Lung (tissue), 16 donors: ENCODE measurements around the gene FNTB. TPM values are rescaled to one million over a fixed set of nuclear protein-coding genes. Genes with fewer than 3 reads are reported as not detected.

Experiments used
- ATAC-seq: fragments of 200-7000 bp; cut with Tn5 transposase; one replicate; pipeline ENCODE4 v1.9.1; 2020; ENCODE audit warnings: moderate number of reproducible peaks; ENCODE audit not compliant: insufficient read depth, low FRiP score
- DNase-seq, 3 donors: peaks; one replicate each; pipeline ENCODE4 v3.0.0-alpha.2; 2013 to 2017
- H3K27ac ChIP-seq, 2 donors: one replicate each; pipeline ENCODE4 v1.5.1; 2013; ENCODE audit warnings: mild to moderate bottlenecking in 2 of 2, moderate library complexity in 2 of 2, control low read depth in 1 of 2, inconsistent platforms in 1 of 2, low read depth in 1 of 2, low read length in 1 of 2
- H3K27me3 ChIP-seq, 3 donors: one replicate each; pipeline ENCODE4 v1.5.1; 2013; ENCODE audit warnings: low read length in 2 of 3; ENCODE audit not compliant: control insufficient read depth in 3 of 3, insufficient read depth in 3 of 3
- H3K36me3 ChIP-seq, 4 donors: one replicate each; pipeline ENCODE4 v1.5.1; 2013; ENCODE audit warnings: low read length in 4 of 4, mild to moderate bottlenecking in 1 of 4, moderate library complexity in 1 of 4; ENCODE audit not compliant: control insufficient read depth in 4 of 4, insufficient read depth in 4 of 4
- H3K4me1 ChIP-seq, 5 donors: one replicate each; pipeline ENCODE4 v1.5.1; 2013; ENCODE audit warnings: low read length in 5 of 5, mild to moderate bottlenecking in 2 of 5, moderate library complexity in 1 of 5; ENCODE audit not compliant: control insufficient read depth in 5 of 5, insufficient read depth in 5 of 5
- H3K4me3 ChIP-seq: one replicate; pipeline ENCODE4 v1.5.1; 2013; ENCODE audit warnings: mild to moderate bottlenecking, control low read depth, moderate library complexity
- H3K9ac ChIP-seq, 2 donors: one replicate each; pipeline ENCODE4 v1.5.1; 2013; ENCODE audit warnings: low read length in 2 of 2, control low read depth in 1 of 2; ENCODE audit not compliant: insufficient read depth in 1 of 2
- H3K9me3 ChIP-seq, 4 donors: one replicate each; pipeline ENCODE4 v1.5.1; 2013; ENCODE audit warnings: low read length in 3 of 4, mild to moderate bottlenecking in 1 of 4, moderate library complexity in 1 of 4; ENCODE audit not compliant: control insufficient read depth in 4 of 4, insufficient read depth in 3 of 4
- WGBS, 2 donors: extraction: QIAGEN DNeasy Blood & Tissue Kit; methylation state at CpG; one replicate each; pipeline ENCODE4 v1.1.7; 2013; 5-methylcytosine and 5-hydroxymethylcytosine counted together
- long read RNA-seq, 5 donors: transcript quantifications; one replicate each; lab custom pipeline, GENCODE V29; 2026
- polyA plus RNA-seq, 2 donors: library from polyadenylated mRNA; stranded (reverse); fragments of 200-250 nt; gene quantifications; one replicate each; pipeline ENCODE4 v1.2.1, GENCODE V29; 2013
- total RNA-seq, 2 donors: library from RNA; depleted of rRNA in 1 of 2; stranded (reverse); fragments of >200 nt in 1 of 2; gene quantifications; one replicate each; pipeline ENCODE4 v1.2.1, GENCODE V29; 2014 to 2021
- TF ChIP-seq, protein P1 (sequence below): IDR thresholded peaks from 2 replicates; pipeline ENCODE4 v1.5.1; 2012; ENCODE audit warnings: mild to moderate bottlenecking; ENCODE audit errors: control extremely low read depth, extremely low read depth
- donor health status: control.
- donor health status: control.
- donor health status: Bipolar disorder and iron deficiency.
- donor health status: healthy.
- donor health status: DM: yes; HTN: yes; CAD: no.

Gene FNTB
- total RNA-seq (10 to 100 TPM; 12.0 to 14.8 TPM), polyA plus RNA-seq (1 to 10 TPM; 6.2 to 9.5 TPM)
- long read RNA-seq, donor 1, transcript FNTB-201 (12 exons, 2,834 nt) = major isoform, 9 of 13 reads
- long read RNA-seq, donor 1, partial matches to known transcripts = 0 of 13 reads
- long read RNA-seq, donor 1, other reads (novel, unspliced or antisense) = 0 of 13 reads
- long read RNA-seq, donor 2, partial matches to known transcripts = 0 of 2 reads
- long read RNA-seq, donor 2, other reads (novel, unspliced or antisense) = 0 of 2 reads
- long read RNA-seq, donor 3, partial matches to known transcripts = 0 of 2 reads
- long read RNA-seq, donor 3, other reads (novel, unspliced or antisense) = 0 of 2 reads
- long read RNA-seq, donor 4, partial matches to known transcripts = 0 of 2 reads
- long read RNA-seq, donor 4, other reads (novel, unspliced or antisense) = 0 of 2 reads
- long read RNA-seq, donor 5, transcript FNTB-201 (12 exons, 2,834 nt) = major isoform, 7 of 56 reads
- long read RNA-seq, donor 5, partial matches to known transcripts = 19 of 56 reads
- long read RNA-seq, donor 5, other reads (novel, unspliced or antisense) = 28 of 56 reads

- no peaks in the 10 kb centered on the region for H3K9me3 ChIP-seq
- peaks cover 0 to 18% (median 0%) of the 10 kb centered on the region in 5 donors for H3K4me1 ChIP-seq
- WGBS, 2 donors = 0% methylated on average over 65 of the region's 65 CpGs
- peak; percentile 97 to 99 (median 99) for DNase-seq
- peak within 1 kb of the TSS; percentile 58 to 91 for H3K27ac ChIP-seq
- peak within 1 kb of the TSS; percentile 75 to 90 for H3K9ac ChIP-seq
- peak within 1 kb of the TSS; percentile 80 for H3K4me3 ChIP-seq
- no peaks in the 10 kb centered on the region for H3K36me3 ChIP-seq
- TF ChIP-seq, protein P1, sequence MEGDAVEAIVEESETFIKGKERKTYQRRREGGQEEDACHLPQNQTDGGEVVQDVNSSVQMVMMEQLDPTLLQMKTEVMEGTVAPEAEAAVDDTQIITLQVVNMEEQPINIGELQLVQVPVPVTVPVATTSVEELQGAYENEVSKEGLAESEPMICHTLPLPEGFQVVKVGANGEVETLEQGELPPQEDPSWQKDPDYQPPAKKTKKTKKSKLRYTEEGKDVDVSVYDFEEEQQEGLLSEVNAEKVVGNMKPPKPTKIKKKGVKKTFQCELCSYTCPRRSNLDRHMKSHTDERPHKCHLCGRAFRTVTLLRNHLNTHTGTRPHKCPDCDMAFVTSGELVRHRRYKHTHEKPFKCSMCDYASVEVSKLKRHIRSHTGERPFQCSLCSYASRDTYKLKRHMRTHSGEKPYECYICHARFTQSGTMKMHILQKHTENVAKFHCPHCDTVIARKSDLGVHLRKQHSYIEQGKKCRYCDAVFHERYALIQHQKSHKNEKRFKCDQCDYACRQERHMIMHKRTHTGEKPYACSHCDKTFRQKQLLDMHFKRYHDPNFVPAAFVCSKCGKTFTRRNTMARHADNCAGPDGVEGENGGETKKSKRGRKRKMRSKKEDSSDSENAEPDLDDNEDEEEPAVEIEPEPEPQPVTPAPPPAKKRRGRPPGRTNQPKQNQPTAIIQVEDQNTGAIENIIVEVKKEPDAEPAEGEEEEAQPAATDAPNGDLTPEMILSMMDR = peak; percentile 88
- ATAC-seq = peak; percentile 98
- H3K27me3 ChIP-seq = peaks cover 0 to 2% (median 0%) of the 10 kb centered on the region in 3 donors
Observed at GRCh38 chr14:64986648-64987437, at the start of gene FNTB. Gene FNTB (plus strand): TSS chr14:64986895. CDS start chr14:64986954, 59 bp downstream.

- Histone ChIP-seq H3K9me3 (no peaks in the 10 kb centered on the region), H3K9ac (no peak overlapping the region), H3K4me3 (no peak overlapping the region), H3K27ac (no peak overlapping the region), H3K36me3 (peaks cover 2 to 7% (median 4%) of the 10 kb centered on the region in 4 donors), H3K27me3 (no peaks in the 10 kb centered on the region), H3K4me1 (peaks cover 0 to 7% (median 0%) of the 10 kb centered on the region in 5 donors)
- WGBS, 2 donors = 46 to 76% methylated on average over 1 of the region's 1 CpG
- TF ChIP-seq, protein P1 = no peak
- ATAC-seq = no peak
- peak in 1 of 3 donors; percentile 13 for DNase-seq
Observed at GRCh38 chr14:64937171-64937820, 49.4 kb upstream of the FNTB start.

DNA sequence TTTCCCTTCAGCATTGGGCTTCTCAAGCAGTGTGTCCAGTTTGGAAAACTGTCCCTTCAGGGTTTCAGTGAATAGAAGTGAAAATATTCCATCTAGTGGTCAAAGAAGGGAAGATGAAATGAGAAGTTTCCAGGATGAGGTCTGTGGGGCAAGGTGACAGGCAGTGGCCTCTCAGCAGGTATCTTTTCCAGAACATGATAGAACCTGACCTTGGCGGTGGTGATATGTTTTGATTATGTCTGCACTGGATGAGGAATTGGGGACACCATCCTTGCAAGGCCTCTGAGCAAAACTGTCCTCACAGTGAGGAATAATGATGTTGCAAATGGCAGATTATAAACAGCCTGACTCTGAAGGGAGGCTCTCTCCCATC lies 48.9 kb upstream of the FNTB start:
- H3K27me3 ChIP-seq = no peaks in the 10 kb centered on the region
- H3K9me3 ChIP-seq = no peaks in the 10 kb centered on the region
- no peak overlapping the region for H3K9ac ChIP-seq
- TF ChIP-seq, protein P1 = no peak
- no peak overlapping the region for H3K4me3 ChIP-seq
- DNase-seq (peak in 2 of 3 donors; percentile 16 to 18), ATAC-seq (no peak)
- H3K27ac ChIP-seq = no peak overlapping the region
- H3K4me1 ChIP-seq = peaks cover 0 to 7% (median 0%) of the 10 kb centered on the region in 5 donors
- peaks cover 1 to 4% (median 2%) of the 10 kb centered on the region in 4 donors for H3K36me3 ChIP-seq
- WGBS, 2 donors = 98 to 100% methylated on average over 1 of the region's 1 CpG
